HG03135 (cell line): Measurements from ENCODE around the gene CELF5.

Source experiments
- ATAC-seq: cut with Tn5 transposase; IDR thresholded peaks from one replicate; pipeline ENCODE4 v1.9.1; 2021; ENCODE audit warnings: mild to moderate bottlenecking, moderate library complexity; ENCODE audit not compliant: unreplicated experiment

CELF5 gene

DNA sequence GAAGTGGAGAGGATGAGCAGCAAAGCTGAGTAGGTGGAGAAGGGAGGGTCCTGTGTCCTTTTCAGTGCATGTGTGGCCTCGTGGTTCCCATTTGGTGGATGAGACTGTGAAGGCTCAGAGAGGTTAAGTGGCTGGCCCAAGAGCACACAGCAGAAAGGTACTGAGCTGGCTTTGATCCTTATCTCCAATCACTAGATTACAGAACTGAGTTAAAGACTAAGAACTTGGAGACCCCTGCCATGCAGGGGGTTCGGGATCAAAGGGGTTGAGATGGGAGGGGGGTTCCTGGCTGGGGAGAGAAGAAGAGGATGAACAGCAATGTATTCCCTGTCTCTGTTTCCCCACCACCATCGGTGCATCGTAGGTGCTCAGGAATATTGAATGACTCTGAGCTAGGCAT is 11.8 kb downstream of the CELF5 start:
- no peak for ATAC-seq

DNA sequence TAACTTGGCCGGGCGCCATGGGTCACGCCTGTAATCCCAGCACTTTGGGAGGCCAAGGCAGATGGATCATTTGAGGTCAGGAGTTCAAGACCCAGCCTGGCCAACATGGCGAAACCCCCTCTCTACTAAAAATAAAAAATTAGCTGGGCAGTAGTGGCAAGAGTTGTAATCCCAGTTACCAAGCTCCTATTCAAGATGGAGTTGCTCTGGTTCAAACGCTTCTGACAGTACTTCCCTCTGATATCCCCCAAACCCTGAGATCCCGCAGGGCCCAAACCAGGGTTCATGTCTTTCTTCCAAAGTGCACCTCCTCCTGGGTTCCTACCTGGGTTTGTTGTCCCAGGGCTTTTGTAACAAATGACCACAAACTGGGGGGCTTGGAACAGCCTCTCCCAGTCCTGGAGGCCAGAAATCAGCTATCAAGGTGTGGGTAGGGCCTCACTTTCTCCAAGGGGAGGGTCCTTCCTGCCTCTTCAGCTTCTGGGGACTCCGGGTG is 13.7 kb downstream of the CELF5 start:
- no peak for ATAC-seq

GRCh38 chr19:3239367-3239766 is 14.9 kb downstream of the CELF5 start:
- ATAC-seq: no peak

GRCh38 chr19:3243819-3244700 is 19.6 kb downstream of the CELF5 start:
- no peak for ATAC-seq

GRCh38 chr19:3245050-3245449 is 20.6 kb downstream of the CELF5 start:
- ATAC-seq: no peak

DNA sequence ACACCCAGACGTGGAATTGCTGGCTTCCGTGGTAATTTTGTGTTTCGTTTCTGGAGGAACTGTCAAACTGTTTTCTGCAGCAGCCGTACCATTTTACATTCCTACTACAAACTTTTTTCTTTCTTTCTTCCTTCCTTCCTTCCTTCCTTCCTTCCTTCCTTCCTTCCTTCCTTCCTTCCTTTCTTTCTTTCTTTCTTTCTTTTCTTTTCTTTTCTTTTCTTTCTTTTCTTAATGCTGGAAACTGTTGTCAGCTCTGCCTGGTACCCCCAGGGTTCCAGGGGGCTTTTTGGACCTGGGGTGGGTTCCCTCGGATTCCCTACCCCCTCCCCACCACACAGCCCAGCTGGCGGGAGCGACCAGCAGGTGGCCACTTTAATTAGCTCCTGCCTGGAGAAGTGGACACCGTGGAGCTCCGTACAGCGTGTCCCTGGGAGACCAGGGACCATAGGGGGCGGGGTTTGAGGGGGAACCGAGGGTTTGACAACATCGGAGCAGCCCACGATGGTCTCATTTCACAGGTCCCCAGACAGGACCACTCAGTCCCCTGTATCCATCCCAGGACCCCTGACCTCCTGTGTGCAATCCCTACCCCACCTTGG is 24.4 kb downstream of the CELF5 start:
- no peak for ATAC-seq

DNA sequence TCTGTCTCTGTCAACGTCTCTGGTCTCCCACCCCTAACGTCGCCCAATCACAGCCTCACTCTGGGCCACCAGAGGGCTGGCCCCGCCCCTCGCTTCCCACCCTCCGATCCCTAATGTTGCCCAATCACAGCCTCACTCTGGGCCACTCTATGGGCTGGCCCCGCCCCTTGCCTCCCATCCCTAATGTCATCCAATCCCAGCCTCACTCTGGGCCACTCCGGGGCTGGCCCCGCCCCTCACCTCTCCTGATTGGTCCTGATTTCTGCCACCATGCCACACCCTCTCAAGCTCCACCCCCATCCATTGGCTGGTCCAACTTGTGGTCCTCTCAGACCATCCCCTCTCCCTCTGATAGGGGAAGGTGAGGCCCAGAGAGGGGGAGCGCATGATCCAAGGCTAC is 24.9 kb downstream of the CELF5 start:
- ATAC-seq: no peak

DNA sequence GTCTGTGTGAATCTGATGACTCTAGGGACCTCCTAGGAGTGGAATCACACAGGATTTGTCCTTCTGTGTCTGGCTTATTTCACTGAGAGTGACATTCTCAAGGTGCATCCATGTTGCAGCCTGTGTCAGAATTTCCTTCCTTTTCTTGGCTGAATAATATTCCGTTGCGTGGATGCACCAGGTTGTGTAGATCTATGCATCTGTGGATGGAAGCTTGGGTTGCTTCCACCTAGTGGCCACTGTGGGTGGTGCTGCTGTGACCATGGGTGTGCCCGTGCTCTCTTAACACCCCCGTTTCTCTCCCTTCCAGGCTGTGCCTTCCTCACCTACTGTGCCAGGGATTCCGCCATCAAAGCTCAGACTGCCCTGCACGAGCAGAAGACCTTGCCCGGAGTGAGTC is 26.2 kb downstream of the CELF5 start:
- no peak for ATAC-seq

DNA sequence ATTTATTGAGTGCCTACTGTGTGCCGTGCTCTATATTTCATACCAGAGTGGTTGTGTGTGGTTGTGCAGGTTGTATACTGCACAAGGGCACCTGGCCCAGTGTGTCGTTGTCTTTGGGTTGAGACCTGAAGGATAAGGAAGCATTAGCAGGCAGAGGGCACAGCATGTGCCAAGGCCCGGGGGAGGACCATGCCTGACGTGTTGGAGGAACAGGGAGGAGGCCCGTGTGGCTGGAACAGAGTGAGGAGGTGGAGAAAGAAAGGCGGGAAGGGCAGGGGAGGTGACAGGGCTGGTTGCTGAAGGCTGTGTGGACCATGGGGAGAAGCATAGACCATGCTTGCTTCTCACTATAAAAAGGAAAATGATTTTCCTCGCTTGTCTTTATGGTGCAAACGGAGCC is 26.8 kb downstream of the CELF5 start:
- no peak for ATAC-seq

DNA sequence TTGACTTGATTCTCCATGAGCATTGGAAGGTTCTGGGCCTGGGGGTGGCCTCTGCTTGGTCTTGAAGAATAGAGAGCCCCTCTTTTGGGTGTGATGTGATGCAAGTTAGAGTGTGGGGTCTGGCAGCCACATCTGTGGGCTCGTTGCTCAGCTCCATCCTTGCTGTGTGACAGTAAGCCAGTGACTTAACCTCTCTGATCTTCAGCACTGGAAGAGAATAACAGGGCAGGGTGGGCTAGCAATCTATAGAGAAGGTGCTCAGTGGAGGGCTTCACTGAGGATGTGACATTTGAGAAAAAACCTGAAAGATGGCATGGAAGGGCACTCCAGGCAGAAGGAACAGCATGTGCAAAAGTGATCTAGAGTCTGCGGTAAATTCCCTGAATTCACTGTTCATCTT is 28.2 kb downstream of the CELF5 start:
- no peak for ATAC-seq

- no peak for ATAC-seq
These were observed 28.8 kb downstream of the CELF5 start for GRCh38 chr19:3253270-3253669.

DNA sequence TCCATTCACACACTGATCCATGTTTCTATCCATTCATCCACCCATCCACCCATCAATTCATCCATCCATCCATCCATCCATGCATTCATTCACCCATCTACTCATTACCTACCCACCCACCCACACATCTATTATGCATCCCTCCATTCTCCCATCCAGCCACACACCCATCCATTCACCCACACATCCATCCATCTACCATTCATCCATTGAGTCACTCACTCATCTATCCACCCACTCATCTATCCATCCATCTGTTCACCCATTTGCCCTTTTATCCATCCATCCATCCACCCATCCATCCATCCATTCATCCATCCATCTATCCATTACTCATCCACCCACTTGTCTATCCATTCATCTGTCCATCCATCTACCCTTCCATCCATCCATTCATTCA is 30.1 kb downstream of the CELF5 start:
- ATAC-seq: no peak

DNA sequence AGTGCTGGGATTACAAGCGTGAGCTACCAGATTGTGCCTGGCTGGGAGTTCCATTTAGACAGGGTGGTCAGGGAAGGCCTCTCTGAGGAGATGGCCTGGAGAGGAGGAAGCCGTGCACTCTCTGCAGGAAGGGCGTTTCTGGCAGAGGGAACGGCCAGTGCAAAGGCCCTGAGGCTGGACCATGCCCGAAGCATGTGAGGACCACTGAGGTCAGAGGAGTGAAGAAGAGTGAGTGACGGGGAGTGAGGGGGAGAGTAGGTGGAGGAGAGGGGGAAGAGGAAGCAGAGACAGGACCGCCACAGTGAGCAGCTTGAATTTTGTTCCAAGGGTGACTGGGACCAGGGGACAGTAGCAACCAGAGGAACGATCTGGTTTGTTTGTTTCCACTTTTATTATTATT is 32.6 kb downstream of the CELF5 start:
- no peak for ATAC-seq

- ATAC-seq: no peak
These were observed 37.9 kb downstream of the CELF5 start for GRCh38 chr19:3262362-3262761.

GRCh38 chr19:3263866-3264265 is 39.4 kb downstream of the CELF5 start:
- no peak for ATAC-seq

- no peak for ATAC-seq
These were observed 41.0 kb downstream of the CELF5 start for GRCh38 chr19:3265432-3265831.

- no peak for ATAC-seq
These were observed 41.7 kb downstream of the CELF5 start for GRCh38 chr19:3266092-3266693.

DNA sequence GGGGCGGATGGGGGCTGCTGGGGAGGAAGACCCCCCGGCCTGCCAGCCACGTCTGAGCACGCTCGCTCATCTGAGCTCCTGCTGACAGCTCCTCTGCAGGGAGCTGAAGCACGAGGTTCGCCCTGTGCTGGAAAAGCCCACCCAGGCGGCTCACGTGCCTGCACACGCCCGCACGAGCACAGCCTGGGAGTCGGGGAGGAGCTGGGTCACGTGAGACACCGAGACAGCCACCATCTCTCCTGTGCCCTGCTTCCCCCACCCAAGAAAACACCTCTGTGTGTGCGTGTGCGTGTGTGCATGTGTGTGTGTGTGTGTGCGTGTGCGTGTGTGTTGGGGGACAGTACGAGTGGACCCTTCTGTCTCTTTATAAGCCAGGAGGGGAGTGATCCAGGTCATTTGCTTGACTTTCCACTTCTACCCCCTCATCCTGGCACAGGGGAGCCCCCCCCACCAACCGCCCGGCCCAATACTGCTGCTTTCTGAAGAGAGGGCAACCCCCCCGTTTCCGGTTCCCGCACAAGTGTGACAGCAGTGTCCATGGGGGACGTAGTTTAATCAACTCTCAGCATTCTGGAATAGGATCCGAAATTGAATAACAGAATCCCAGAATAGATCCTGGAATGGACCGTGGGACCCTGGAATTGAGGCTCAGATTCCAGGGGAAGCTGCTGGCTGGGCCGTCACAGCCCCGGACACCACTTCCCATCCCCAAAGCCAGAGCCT is 42.5 kb downstream of the CELF5 start:
- ATAC-seq: no peak

DNA sequence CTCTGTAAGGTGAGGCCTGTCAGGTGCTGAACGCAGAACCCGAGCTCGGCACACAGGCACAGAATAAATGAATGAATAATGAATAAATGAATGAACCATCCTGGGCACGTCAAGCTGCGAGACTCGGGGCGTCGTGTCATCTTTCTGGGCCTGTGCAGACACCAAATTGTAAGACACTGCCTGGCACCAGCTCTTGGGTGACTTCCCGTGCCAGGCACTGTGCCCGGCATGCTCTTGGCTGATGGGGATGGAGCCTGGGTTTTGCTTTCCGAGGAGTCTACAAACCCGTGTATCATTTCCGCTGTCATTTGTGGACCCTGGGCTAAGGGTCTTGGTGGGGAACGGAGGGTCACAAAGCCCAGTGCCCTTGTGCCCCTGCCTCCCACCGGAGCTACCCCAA is 43.9 kb downstream of the CELF5 start:
- no peak for ATAC-seq

DNA sequence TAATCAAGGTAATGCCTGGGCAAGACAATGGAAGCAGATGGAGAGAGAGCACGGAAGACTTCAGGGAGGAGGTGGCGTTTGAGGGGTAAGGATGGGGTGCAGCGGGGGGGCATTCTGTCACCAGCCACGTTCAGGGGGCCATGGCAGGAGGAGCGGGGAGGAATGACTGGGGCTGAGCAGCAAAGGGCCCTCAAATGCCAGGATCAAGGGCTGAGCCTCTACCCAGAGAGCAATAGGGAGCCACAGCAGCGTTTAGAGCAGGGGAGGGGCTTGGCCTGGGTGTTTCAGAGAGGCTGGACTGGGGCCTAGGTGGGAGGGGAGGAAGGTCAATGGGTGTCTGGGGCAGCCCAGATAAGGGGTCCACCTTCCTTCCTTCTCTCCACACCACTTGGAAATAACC is 44.3 kb downstream of the CELF5 start:
- no peak for ATAC-seq

DNA sequence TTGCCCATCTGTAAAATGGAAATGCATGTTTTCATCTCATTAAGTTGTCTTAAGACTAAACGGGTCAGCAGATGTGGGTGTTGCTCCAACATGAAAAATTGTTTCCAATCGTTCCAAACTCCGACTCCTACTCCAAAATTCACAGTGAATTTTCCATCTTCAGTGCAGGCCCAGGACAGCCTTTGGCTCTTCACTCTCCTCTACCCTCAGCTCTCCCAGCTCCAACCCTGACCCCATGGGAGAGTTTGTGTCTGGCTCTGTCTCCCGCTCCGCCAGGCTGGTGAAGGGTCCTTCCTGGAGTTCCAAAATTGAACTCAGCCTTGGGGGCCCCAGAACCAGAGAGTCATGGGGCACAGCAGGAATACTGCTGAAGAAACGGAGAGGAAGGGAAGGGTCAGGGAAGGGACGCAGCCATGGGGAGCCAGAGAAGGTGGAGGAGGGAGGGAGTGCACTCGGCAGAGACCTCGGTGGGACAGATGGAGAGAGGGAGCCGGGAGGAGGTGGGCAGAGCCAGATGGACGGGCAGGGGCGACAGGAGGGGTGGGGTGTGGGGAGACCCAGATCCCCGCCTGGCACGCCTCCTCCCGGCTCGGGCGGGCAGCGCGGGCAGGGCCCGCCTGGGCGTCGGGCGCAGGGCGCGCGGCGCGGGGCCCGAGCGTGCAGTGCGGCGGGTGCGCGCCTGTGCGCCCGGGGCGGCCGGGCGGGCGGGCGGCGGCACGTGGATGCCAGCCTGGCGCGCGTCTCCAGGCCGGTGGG is 45.6 kb downstream of the CELF5 start:
- no peak for ATAC-seq
